HG03108 (cell line): ENCODE data around the gene EYA4.
"Not testable (repeated sequence)": the region's sequence is repeated elsewhere in the genome, so short reads cannot be mapped to it uniquely, and the experiment has no call there.

Source experiments
- ATAC-seq: cut with Tn5 transposase; IDR thresholded peaks from one replicate; pipeline ENCODE4 v1.9.1; 2021; ENCODE audit warnings: moderate library complexity; ENCODE audit not compliant: unreplicated experiment

Gene EYA4

DNA sequence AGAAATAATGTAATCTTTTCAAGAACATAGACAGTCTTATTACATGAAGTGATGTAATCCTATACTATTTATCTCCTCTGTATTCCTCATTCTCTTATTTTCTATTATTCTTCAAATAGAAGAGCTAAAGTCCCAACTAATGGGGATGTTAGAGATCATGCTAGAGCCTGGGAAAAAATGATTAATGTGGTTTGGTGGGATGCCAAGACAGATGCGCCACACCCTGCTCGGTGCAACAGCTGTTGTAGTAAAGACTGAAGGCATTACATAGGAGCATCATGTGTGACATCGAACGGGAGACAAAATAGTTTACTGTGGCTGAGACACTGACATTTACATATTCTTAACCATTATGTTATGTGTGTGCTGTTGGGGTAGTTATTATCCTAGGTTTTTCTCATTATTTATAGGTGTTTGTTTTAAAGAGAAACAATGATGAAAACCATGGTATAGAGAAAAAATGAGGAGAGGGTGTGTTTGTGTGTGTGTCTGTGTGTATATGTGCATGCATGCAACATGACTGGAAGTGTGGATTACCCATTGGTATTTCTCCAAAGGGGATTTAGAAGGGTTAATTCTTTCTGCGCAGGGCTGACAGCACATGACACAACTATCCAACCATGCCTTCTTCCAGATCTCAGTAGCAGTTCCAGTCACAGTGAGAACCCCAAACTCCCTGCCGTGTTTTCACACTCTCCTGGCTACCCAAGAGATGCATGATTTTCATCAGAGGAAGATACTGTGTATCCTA is 155.3 kb downstream of the EYA4 start:
- no peak for ATAC-seq

DNA sequence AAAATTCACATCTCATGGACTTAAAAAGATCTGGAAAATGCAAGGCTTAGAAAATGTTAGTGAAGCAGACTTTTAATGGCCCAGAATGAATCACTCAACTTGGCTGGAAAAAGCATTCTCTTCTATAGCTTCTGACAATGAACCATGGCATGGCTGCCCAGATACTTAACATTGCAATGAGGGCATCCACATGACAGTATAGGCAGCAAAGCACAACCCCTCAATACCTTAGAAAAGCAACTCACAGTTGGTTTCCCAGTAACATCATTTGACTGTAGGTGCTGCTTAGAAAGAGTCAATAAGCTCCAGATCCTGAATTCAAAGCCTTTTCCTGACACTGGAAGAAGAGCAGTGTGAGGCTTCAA is 155.8 kb downstream of the EYA4 start:
- no peak for ATAC-seq

DNA sequence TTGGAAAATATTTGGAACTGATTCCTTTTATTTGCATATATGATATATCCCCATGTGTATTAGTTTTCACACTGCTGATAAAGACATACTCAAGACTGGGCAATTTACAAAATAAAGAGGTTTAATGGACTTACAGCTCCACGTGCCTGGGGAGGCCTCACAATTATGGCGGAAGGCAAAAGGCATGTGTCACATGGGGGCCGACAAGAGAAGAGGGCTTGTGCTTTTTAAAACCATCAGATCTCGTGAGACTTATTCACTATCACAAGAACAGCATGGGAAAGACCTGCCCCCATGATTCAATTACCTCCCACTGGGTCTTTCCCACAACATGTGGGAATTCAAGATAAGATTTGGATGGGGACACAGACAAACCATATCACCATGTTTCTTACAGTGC is 156.4 kb downstream of the EYA4 start:
- not testable (repeated sequence) for ATAC-seq

DNA sequence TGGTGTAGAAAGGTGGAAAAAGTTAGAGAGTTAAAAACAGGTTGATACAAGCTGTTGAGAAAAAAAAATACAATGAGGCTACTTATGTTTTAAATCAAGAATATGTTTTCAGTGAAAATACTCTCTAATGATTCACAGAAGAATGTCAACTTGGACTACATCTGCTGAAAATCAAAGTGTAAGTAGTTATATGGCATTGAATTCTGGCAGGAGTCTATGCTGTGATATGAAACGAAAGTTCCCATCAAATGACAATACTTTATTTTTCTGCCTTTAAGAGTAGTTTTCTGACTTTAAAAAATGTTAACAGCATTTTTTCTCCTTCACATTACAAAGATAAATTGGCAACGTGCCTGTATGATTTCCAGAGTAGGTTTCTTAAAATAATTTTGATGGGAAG is 158.3 kb downstream of the EYA4 start:
- ATAC-seq = no peak

DNA sequence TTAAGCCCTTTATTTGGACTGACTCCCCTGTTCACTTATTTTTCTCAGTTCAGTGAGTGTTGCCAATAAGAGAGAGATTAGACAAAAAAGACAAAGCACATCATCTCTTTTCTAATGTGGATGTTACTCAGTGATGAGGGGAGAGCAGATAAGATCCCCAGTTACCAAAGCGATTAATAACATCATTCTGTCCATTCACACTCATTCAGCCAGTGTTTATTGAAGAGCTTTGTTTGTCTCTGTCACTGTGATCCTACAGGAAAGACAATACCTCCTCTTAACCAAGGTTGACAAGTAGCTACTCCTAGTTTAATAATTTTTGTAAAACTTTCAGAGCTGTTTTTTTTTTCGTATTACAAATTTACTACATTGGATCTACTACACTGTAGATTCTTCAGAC is 163.0 kb downstream of the EYA4 start:
- ATAC-seq = no peak

DNA sequence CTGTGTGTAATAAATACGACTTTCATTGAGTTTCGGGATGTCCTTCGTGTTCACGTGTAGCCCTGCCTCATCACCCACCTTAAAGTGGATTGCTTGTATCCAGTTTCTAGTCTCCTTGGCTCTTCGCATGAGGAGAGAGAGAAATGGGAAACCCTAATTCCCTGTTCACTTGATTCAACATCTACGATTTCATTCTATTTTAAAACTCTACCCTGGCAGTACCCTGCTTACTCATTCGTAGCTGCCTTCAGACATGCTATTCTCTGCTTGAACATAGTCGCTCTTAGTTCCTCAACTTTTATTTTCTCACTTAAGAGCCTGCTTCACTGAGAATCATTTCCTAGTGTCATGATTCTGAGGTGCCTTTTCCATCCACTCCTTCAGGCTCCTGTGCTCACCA is 163.6 kb downstream of the EYA4 start:
- ATAC-seq = no peak

DNA sequence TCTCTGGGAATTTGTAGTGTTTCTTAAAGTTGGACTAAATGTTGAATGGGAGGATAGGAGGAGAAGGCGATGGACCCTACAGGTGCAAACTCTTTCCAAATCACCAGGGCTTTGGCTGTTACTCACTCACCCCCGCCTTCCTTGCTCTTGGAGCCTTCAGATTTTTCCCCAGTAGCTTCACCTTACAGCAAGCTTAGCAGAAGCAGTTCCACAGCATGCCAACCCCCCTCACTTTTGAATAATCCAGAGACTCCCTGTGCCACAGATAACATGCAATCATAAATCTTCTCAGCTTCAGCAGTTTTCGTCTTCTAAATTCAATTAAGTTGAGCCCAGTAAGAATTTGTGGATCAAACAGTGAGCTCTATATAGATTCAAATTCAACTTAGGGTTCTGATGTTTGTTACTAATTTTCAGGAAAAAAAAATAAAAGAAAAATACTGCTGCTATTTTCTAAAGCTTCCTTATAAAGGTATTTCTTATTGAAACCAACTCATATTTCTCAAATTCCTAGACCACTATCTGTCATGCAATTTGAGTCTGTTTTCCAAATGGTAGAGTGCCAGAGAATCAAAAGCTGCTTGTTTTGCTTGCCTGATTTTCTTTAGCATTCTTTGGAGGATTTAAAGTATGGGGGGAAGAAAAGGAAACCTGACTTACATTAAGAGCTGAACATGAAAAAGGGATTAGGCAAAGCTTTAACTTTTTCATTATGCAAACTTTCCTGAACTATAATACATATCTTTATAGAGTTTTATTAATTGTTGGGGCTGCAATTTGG is 166.4 kb downstream of the EYA4 start:
- ATAC-seq = no peak

DNA sequence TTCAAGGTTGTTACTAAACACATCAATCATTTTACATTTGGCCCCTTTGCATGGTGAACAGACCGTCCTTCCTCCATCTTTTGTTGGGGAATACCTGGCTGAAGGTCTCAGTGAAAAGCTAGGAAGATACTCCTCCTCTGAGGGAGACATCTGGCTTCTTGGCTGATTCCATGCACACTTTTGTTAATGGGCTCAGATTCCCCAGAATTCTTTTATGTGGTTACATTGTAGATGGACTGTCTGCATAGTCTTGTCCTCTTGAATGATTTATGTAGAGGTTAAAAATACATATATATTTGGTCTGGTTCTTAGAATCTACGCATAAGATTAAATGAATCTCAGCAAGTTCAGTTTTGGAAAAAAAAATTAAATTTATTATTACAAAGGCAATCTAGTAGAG is 167.0 kb downstream of the EYA4 start:
- ATAC-seq = no peak

DNA sequence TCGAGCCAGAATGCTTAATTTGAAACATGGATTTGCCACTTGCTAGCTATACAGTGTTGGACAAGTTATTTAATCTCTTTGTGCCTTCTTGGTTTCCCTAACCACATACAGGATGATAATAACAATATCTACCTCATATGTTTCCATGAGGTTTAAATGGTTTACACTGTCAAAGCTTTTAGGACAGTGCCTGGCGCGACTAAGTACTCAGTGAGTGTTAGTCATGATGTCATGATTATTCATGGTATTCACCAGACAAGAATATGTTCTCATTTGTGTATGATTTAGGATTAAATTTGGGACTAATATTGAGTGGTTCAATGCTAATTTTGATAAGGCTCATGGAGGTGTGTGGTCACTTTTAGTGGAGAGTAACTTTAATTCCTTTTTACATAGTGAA is 167.4 kb downstream of the EYA4 start:
- ATAC-seq = no peak

DNA sequence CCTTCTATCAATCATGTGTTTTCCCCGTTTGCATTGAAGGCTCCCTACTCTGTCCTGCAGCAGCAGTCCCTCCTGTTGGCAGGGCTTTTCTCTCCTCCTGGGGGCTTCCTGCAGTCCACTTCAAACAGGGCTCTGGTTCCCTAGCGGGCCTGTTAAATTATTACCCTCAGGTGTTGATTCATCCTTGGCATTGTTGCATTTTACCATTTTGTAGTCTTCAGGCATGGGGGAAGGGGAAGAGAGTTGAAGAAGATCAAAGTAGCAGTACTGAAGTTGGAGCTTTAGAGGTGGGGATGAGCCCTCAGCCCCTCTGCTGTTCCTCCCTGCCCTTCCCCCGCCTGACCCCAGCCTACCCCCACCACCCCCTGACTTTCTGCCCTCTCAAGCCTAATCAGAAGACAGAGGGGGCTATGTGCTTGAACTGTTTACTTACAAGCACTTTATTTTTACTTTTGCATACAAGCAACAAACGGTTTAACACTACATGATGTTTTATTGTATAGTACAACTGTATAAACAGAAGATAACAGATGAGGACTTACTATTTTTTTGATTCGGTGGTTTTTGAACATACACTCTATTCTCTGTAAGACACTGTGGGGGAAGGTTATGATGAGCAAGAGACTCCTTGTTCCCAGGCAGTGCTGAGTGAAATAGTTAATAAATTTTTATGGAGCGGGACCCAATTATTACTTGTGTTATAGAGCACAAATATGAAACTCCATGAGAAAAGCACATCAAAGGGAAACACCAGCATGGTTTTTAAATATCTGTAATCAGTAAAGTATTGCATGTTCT is 169.7 kb downstream of the EYA4 start:
- ATAC-seq = no peak

DNA sequence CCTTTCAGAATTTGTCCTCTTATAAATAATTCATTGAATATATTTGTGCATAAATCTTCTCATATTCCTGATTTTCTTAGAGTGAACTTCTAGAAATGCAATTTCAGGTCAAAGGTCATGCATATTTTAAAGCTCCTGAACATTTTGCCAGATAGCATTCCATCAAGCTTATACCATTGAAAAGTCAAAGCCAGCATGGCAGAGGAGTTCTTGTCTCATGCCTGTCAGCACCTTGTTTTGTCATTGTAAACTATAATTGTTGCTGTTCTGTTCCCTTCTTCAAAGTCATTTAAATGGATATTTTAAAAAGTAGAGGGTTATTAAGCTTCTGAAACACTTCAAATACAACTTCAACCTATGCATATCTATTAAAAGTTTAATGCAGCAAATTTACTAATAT is 170.6 kb downstream of the EYA4 start:
- no peak for ATAC-seq

DNA sequence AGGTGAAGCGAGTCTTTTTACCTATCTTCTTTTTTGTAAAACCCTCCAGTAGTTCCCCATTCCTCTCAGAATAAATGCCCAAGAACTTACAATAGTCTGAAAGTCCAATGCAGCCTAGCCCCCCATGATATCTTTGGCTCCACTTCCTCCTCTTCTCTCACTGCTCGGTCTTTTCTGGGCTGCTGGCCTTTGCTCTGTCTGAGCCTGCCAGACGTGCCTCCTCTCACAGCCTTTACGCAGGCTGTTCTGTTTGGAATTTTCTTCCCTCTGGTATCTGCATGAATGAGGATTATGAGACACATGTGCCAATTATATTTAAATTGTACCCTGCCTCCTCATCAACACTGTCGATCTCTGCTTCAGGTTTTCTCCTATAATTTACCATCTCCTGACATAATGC is 174.1 kb downstream of the EYA4 start:
- ATAC-seq = no peak

DNA sequence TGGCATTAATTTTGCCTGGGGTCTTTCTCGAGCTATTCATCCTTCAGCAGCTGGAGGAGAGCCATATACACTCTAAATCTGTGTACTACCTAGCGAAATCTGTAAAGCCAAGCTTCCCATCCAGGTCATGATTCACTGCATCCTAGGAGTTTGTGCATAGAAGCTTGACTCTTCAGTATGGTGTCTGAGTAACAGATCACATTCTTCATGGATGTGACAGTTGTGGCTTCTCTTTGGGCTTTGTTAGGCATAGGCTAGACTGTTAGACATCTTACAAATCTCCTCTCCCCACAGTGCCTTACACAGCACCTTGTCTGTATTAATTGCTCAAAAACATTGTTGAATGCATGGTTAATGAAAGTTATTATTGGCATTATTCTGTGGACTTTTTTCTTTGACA is 177.0 kb downstream of the EYA4 start:
- ATAC-seq = no peak

DNA sequence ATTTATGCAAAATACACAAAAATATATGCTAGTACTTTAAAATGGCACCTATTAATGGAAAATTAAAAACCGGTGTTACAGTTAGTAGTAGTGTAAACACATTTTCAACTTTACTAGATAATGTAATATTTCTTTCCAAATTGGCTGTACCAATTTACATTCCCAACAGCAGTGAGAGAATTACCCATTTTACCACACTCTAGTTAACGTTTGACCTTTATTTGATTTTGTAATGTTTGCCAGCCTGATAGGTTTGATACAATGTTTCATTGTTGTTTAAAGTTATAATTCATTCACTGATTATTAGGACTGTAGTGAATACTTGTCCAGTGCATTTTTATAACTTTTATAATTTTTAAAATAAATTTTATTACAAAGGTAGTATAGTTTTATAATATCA is 182.1 kb downstream of the EYA4 start:
- ATAC-seq = no peak

DNA sequence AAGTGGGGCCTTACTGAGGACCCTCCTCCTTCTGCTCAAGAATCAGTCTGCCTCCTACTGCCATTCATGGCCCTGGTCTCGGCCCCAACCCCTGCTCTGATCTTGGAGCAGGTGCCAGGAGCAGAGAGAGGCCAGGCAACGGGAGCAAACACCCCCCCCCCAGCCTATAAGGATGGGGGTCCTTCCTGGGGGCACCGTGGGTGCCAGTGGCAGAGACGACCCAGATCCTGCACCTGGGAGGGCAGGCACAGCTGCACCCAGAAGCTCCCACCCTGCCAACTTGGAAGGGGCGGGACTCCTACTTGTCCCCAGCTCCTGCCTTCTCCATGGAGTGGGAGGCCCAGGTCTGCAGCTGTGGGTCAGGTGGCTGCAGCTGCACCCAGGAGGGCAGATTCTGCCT is 183.2 kb downstream of the EYA4 start:
- no peak for ATAC-seq

DNA sequence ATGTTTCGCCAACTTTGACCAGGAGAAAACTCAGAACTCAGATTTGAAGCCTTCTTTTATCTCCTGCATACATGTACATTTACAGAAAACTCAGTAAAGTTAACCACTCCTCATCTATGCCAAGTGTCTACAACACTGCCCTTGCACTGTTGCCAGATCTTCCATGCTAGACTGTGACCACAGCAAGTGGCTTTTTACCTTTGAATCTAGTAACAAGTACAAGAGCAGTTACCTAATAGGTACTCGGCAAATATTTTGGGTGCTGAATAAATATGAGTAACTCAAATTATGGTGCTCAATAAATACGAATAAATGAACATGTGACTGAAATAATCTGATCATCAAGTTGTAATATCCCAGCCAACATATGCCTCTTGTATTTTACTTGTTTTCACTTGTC is 184.9 kb downstream of the EYA4 start:
- ATAC-seq = no peak

DNA sequence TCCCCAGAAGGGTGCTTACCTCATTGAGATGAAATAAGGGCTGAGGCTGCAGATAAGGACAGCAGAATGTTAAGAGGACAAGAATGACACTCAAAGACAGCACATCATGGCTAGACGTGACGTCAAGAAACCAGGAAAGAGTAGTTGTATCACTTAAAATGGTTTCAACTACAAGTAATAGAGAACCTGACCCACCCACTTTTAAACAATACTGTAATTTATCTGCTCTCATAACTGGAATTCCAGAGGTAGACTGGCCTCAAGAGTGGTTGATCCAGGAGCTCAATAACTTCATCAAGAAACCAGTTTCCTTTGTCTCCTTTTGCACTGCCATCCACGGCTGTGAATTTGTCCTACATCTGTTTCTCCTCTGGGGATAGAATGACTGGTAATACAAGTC is 187.1 kb downstream of the EYA4 start:
- ATAC-seq = no peak

DNA sequence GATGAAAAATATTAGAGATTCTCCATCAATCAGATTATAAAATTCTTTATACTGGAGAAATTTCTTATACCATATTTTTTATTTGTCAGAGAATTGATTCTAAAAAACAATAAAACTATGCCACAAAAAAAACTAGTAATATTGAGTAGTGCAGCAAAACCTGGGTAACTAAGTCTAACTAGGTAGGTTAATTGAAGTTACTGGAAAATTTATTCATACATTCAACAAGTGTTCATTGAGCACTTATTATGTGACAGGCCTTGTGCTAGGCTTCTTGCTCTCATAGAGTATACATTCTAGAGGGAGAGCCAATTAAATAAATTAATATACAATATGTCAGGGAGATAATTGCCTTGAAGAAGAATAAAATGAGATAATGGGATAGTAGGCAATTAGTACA is 189.4 kb downstream of the EYA4 start:
- ATAC-seq = no peak

DNA sequence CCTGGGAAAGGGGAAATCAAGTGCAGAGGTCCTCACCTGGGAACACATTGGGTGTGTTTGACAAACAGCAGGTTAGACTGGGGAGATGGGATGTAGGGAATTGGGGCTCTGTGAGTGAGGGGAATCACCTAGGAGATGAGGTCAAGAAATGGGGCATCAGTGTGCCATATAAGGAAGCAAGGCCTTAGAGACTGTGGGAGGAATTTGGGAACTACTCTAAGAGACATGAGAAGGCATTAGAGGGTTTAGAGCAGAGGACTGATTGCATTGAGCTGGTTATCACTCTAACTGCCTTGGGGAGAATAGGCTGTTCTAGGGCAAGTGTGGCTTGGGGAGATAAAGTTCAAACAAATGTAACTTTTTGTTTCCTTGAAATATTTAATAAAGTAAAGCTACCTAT is 189.9 kb downstream of the EYA4 start:
- no peak for ATAC-seq

DNA sequence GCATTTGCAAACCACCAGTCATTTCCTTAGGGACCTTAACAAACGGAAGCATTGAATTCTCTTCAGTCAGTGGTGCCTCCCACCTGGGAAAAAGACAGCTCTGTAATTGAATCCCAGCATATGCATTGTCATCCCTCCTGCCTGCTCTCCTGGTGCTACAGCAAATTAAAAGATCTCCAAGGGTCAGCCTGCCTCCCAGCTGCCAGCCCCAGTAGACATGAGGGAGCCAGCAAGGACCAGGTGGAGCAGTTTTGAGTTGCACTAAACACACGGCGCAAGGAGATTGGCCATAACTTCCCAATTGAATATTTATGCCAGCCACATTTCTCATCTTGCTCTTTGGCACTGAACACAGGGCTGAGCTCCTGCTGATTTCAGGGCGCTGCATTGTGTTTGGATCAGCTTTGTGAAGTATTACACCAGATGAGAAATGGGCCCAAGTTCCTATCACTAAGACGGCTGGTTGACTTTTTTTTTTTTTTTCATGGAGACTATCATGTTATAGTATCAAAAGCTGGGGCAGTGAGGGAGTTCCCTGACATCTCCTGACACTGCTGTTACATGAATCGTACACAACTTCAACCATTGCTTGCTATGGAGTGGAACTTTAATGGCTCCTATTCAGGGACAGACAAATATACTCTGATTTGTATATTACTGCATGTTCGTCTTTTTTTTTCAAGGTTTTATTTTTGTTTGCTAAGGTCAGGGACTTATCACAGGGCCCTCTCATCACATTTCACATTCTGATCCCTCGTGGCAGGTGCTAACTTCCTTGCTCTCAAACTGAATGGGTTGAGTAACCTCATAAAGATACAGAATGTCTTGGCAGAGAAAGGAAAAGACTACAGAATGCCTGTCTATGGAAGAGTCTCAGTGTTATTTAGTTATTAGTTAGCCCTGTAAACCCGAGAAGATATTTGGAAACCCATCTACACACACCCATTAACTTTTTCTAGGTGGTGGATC is 191.1 kb downstream of the EYA4 start:
- no peak for ATAC-seq
